SU-DHL-6 (cell line): Measurements from ENCODE around the gene CAPN5.

Source experiments
- H2AFZ ChIP-seq: fragments of 200-600 bp; sonication (generic); 2 replicates; pipeline ENCODE4 v1.6.1; 2014; ENCODE audit warnings: low read depth, mild to moderate bottlenecking, moderate library complexity, mixed read lengths, antibody characterized with exemption, low read length; ENCODE audit not compliant: severe bottlenecking
- H3F3A ChIP-seq: fragments of 200-600 bp; shearing (Covaris generic); 2 replicates; pipeline ENCODE4 v1.6.0; 2016; ENCODE audit warnings: antibody characterized with exemption, mild to moderate bottlenecking; ENCODE audit not compliant: insufficient read depth
- H3K27ac ChIP-seq: fragments of 200-600 bp; sonication (generic); 2 replicates; pipeline ENCODE4 v1.5.1; 2016; ENCODE audit warnings: low read depth, mild to moderate bottlenecking, low read length, moderate library complexity, mixed read lengths
- H3K27me3 ChIP-seq: fragments of 200-600 bp; sonication (generic), shearing (Covaris generic); 2 replicates; pipeline ENCODE4 v1.6.0; 2014; ENCODE audit warnings: mild to moderate bottlenecking, low read length
- H3K36me3 ChIP-seq: fragments of 200-600 bp; sonication (generic); 2 replicates; pipeline ENCODE4 v1.6.1; 2014; ENCODE audit warnings: mild to moderate bottlenecking, low read length, mixed read lengths
- H3K4me2 ChIP-seq: fragments of 300-600, 200-600 bp; shearing (Covaris generic), sonication (generic); 2 replicates; pipeline ENCODE4 v1.6.0; 2014; ENCODE audit warnings: low read length, low read depth, mild to moderate bottlenecking; ENCODE audit not compliant: poor library complexity, severe bottlenecking
- H3K4me3 ChIP-seq: fragments of 200-600 bp; sonication (generic); 2 replicates; pipeline ENCODE4 v1.5.1; 2014; ENCODE audit warnings: antibody characterized with exemption, low read length, mild to moderate bottlenecking, mixed read lengths; ENCODE audit not compliant: insufficient read depth, poor library complexity, severe bottlenecking
- H3K79me2 ChIP-seq: fragments of 200-600 bp; sonication (generic); 2 replicates; pipeline ENCODE4 v1.6.1; 2014; ENCODE audit warnings: mild to moderate bottlenecking, low read length, moderate library complexity; ENCODE audit not compliant: insufficient read depth
- H3K9ac ChIP-seq: fragments of 200-600 bp; sonication (generic); 2 replicates; pipeline ENCODE4 v1.7.0; 2014; ENCODE audit warnings: mild to moderate bottlenecking, low read length
- H3K9me2 ChIP-seq: fragments of 200-600 bp; sonication (generic); replicated peaks from 2 replicates; pipeline ENCODE4 v1.6.1; 2014; ENCODE audit warnings: low read length; ENCODE audit not compliant: insufficient read depth
- H3K9me3 ChIP-seq: fragments of 200-600 bp; sonication (generic); 2 replicates; pipeline ENCODE4 v1.6.1; 2014; ENCODE audit warnings: low read length, mixed read lengths; ENCODE audit not compliant: insufficient read depth
- H4K20me1 ChIP-seq: fragments of 200-600 bp; sonication (generic); 2 replicates; pipeline ENCODE4 v1.6.1; 2014; ENCODE audit warnings: low read depth, mild to moderate bottlenecking, antibody characterized with exemption, low read length, moderate library complexity, mixed read lengths
- CTCF ChIP-seq: fragments of 200-600 bp; sonication (generic); IDR thresholded peaks from one replicate; pipeline ENCODE4 v1.5.1; 2017; ENCODE audit warnings: antibody characterized with exemption, mild to moderate bottlenecking, low read length, moderate library complexity; ENCODE audit not compliant: insufficient read depth, poor library complexity, severe bottlenecking
- EZH2phosphoT487 ChIP-seq: fragments of 200-600 bp; sonication (generic), shearing (Covaris generic); conservative IDR thresholded peaks from 2 replicates; pipeline ENCODE4 v1.6.1; 2018; ENCODE audit warnings: mild to moderate bottlenecking, antibody characterized with exemption, low read length, moderate library complexity, mixed read lengths

CAPN5 gene

DNA sequence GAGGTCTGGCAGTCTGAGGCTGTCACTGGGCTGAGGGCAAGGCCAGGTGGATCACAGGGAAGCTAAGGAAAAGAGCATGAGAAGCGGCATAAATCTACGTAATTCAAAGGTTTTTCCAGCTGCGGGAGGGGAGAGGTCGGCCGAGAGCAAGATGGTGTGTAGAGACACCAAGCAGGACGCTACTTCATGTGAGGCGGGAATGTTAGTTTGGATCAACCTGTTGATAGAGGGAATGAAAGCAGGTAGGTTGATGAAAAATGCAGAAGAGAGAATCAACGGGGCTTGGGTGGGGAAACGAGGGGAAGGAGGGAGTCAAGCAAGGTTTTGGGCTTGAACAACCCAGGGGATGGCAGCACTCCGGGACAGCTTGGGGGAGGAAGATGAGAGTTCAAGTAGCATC, 29.7 kb upstream of the CAPN5 start:
- no peaks in the 10 kb centered on the region for H3F3A ChIP-seq
- H2AFZ ChIP-seq = no peak overlapping the region

DNA sequence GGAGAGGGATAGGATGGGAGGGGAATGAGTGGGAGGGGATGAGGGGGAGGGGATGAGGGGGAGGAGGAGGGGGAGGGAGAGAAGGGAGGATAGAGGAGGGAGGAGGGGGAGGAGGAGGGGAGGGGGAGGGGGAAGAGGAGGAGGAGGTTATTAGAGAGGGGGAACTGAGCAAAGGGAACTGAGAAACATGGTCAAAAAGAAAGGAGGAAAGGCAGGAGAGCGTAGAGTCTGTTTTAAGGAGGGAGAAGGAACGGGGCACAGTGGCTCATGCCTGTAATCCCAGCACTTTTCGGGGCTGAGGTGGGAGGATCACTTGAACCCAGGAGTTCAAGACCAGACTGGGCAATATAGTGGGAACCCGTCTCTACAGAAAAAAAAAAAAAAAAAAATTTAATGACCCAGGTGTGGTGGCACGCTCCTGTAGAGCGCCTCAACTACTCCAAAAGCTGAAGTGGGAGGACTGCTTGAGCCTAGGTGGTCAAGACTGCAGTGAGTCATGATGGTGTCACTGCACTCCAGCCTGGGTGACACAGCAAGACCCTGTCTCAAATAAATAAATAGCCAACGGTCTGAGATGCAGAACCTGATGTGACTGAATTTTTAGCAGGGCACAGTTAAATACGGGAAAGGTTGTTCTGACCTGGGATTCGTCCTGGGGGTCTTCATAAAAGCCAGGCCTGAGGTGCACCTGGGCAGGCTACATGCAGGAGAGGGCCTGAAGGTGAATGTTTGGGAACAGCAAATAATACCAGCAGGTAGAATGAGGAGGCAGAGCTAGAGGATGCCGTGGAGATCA, 28.5 kb upstream of the CAPN5 start:
- no peaks in the 10 kb centered on the region for H3K36me3 ChIP-seq
- no peak overlapping the region for H3K4me3 ChIP-seq
- no peaks in the 10 kb centered on the region for H3K79me2 ChIP-seq
- no peak for TF ChIP-seq EZH2phosphoT487
- no peak for TF ChIP-seq CTCF
- no peak overlapping the region for H3K27ac ChIP-seq
- no peak overlapping the region for H3K9ac ChIP-seq
- no peaks in the 10 kb centered on the region for H3K9me2 ChIP-seq
- H3K9me3 ChIP-seq = no peaks in the 10 kb centered on the region
- H4K20me1 ChIP-seq = no peaks in the 10 kb centered on the region
- H3F3A ChIP-seq = no peaks in the 10 kb centered on the region
- no peak overlapping the region for H2AFZ ChIP-seq
- no peaks in the 10 kb centered on the region for H3K27me3 ChIP-seq
- H3K4me2 ChIP-seq = no peak overlapping the region

More for the DNA sequence above, 29.7 kb upstream of the CAPN5 start:
- H3K4me3 ChIP-seq = no peak overlapping the region
- H3K79me2 ChIP-seq = no peaks in the 10 kb centered on the region
- H3K4me2 ChIP-seq = no peak overlapping the region
- no peaks in the 10 kb centered on the region for H3K36me3 ChIP-seq
- no peak overlapping the region for H3K9ac ChIP-seq
- TF ChIP-seq CTCF = no peak
- no peak for TF ChIP-seq EZH2phosphoT487
- H3K27me3 ChIP-seq = no peaks in the 10 kb centered on the region
- H3K27ac ChIP-seq = no peak overlapping the region
- H4K20me1 ChIP-seq = no peaks in the 10 kb centered on the region
- H3K9me2 ChIP-seq = no peaks in the 10 kb centered on the region
- H3K9me3 ChIP-seq = no peaks in the 10 kb centered on the region

DNA sequence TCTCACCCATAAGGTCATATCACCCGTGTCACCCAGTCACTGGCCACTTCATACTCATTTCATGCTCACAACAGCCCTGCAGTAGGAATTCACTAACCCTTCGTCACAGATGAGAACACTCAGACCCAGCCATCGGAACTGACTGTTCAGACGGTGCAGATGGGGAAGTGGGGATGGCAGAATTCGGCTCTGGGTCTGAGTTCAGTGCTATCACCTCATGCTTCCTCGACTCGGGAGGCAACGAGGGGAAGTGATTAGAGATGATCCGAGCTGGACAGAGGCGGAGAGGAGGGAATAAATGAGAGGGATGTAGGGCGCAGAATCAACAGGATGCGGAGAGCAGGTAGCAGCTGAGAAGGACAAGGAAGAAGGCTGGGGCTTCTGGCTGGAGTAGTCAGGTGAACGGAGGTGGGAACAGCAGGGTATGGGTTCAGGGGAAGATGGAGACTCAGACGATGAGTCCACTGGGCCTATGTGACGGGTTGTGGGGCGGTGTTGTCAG, 27.9 kb upstream of the CAPN5 start:
- H3K36me3 ChIP-seq = no peaks in the 10 kb centered on the region
- H3K79me2 ChIP-seq = no peaks in the 10 kb centered on the region
- H3F3A ChIP-seq = no peaks in the 10 kb centered on the region
- H3K9ac ChIP-seq = no peak overlapping the region
- H2AFZ ChIP-seq = no peak overlapping the region
- H4K20me1 ChIP-seq = no peaks in the 10 kb centered on the region
- no peak overlapping the region for H3K27ac ChIP-seq
- H3K27me3 ChIP-seq = no peaks in the 10 kb centered on the region
- H3K9me3 ChIP-seq = no peaks in the 10 kb centered on the region
- H3K4me3 ChIP-seq = no peak overlapping the region
- H3K4me2 ChIP-seq = no peak overlapping the region
- TF ChIP-seq EZH2phosphoT487 (no peak), CTCF (no peak)
- no peaks in the 10 kb centered on the region for H3K9me2 ChIP-seq
